Astrocyte (in vitro differentiated cells and primary cell): Measurements from ENCODE around the gene ATG14. TPM values are rescaled to one million over a fixed set of nuclear protein-coding genes. Genes with fewer than 3 reads are reported as not detected.
A peak's percentile ranks its signal among the peaks of the same experiment; 100 is the strongest.

ENCODE experiments used
- DNase-seq: peaks from one replicate; pipeline ENCODE4 v3.0.0-alpha.2; 2010; ENCODE audit warnings: low read depth
- FAIRE-seq: peaks from 2 replicates; lab custom pipeline; 2011; peaks lifted over from hg19 to GRCh38; lab: Jason Lieb, UNC
- H2AFZ ChIP-seq: 2 replicates; pipeline ENCODE4 v1.6.0; 2012; ENCODE audit warnings: low read depth, low read length, inconsistent platforms
- H3K27ac ChIP-seq: 2 replicates; pipeline ENCODE4 v1.5.1; 2011; ENCODE audit warnings: low read depth, low read length, inconsistent platforms
- H3K27me3 ChIP-seq: 2 replicates; pipeline ENCODE4 v1.6.0; 2011; ENCODE audit warnings: low read length, inconsistent platforms; ENCODE audit not compliant: insufficient read depth
- H3K36me3 ChIP-seq: 2 replicates; pipeline ENCODE4 v1.5.1; 2011; ENCODE audit warnings: low read length, inconsistent platforms; ENCODE audit not compliant: insufficient read depth
- H3K4me1 ChIP-seq: 2 replicates; pipeline ENCODE4 v1.5.1; 2011; ENCODE audit warnings: low read length, inconsistent platforms; ENCODE audit not compliant: insufficient read depth
- H3K4me2 ChIP-seq: 2 replicates; pipeline ENCODE4 v1.6.0; 2012; ENCODE audit warnings: low read length, inconsistent platforms
- H3K4me3 ChIP-seq: 2 replicates; pipeline ENCODE4 v1.5.1; 2011; ENCODE audit warnings: low read depth, mild to moderate bottlenecking, low read length, inconsistent platforms; ENCODE audit not compliant: insufficient read depth
- H3K79me2 ChIP-seq: 2 replicates; pipeline ENCODE4 v1.6.0; 2012; ENCODE audit warnings: mild to moderate bottlenecking, low read length, inconsistent platforms; ENCODE audit not compliant: insufficient read depth
- H3K9ac ChIP-seq: 2 replicates; pipeline ENCODE4 v1.6.0; 2012; ENCODE audit warnings: mild to moderate bottlenecking, low read length, inconsistent platforms
- H3K9me3 ChIP-seq: 2 replicates; pipeline ENCODE4 v1.5.1; 2012; ENCODE audit warnings: low read depth, mild to moderate bottlenecking, low read length, inconsistent platforms; ENCODE audit not compliant: insufficient read depth
- H4K20me1 ChIP-seq: 2 replicates; pipeline ENCODE4 v1.6.0; 2012; ENCODE audit warnings: low read length, inconsistent platforms; ENCODE audit not compliant: insufficient read depth
- H3K27ac Mint-ChIP-seq: one replicate; pipeline ENCODE4 v1.8.0; 2021; ENCODE audit warnings: mild to moderate bottlenecking, mixed read lengths; ENCODE audit not compliant: unreplicated experiment
- H3K27me3 Mint-ChIP-seq: one replicate; pipeline ENCODE4 v1.8.0; 2021; ENCODE audit warnings: low read depth, mixed read lengths; ENCODE audit not compliant: unreplicated experiment
- H3K36me3 Mint-ChIP-seq: one replicate; pipeline ENCODE4 v1.8.0; 2021; ENCODE audit warnings: low read depth, mixed read lengths; ENCODE audit not compliant: unreplicated experiment
- H3K4me1 Mint-ChIP-seq: one replicate; pipeline ENCODE4 v1.8.0; 2021; ENCODE audit warnings: low read depth, mixed read lengths; ENCODE audit not compliant: unreplicated experiment
- H3K4me3 Mint-ChIP-seq: one replicate; pipeline ENCODE4 v1.8.0; 2021; ENCODE audit warnings: mild to moderate bottlenecking, moderate library complexity, mixed read lengths; ENCODE audit not compliant: unreplicated experiment
- H3K9me3 Mint-ChIP-seq: one replicate; pipeline ENCODE4 v1.8.0; 2021; ENCODE audit warnings: mild to moderate bottlenecking, mixed read lengths; ENCODE audit not compliant: unreplicated experiment
- EZH2 ChIP-seq: IDR thresholded peaks from 2 replicates; pipeline ENCODE4 v1.6.1; 2012; ENCODE audit warnings: mild to moderate bottlenecking, low read length, inconsistent platforms; ENCODE audit not compliant: insufficient read depth
- total RNA-seq: library from RNA; stranded (reverse); gene quantifications from 2 replicates; pipeline ENCODE4 v1.2.1, GENCODE V29; 2021
- TF ChIP-seq, protein P1 (sequence below): IDR thresholded peaks from 2 replicates; pipeline ENCODE4 v1.5.1; 2011; ENCODE audit warnings: low read depth, mild to moderate bottlenecking, inconsistent platforms, low read length, moderate library complexity; ENCODE audit not compliant: insufficient read depth

Gene ATG14
- total RNA-seq, 1 donor from 2014 or later = 11.5 TPM

DNA sequence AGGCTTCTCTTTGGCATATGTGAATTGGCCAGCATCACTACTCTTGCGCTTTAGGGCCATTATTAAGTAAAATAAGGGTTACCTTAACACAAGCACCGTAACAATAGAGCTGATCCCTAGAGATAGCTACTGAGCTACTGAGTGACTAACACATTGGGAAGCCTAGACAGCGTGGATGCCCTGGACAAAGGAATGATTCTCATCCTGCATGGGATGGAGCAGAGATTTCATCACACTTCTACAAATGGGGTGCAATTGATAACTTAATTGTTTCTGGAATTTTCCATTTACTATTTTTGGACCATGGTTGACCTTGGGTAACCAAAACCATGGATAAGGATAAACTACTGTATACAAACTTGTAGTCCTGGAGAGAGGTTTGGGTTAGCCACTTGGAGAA, 83.3 kb downstream of the ATG14 start:
- Histone ChIP-seq H3K4me1 (no peaks in the 10 kb centered on the region), H4K20me1 (peaks cover 73% of the 10 kb centered on the region), H3K79me2 (peaks cover 56% of the 10 kb centered on the region), H3K27ac (no peak overlapping the region), H3K9me3 (no peaks in the 10 kb centered on the region), H2AFZ (no peak overlapping the region), H3K4me3 (no peak overlapping the region), H3K27me3 (no peaks in the 10 kb centered on the region), H3K4me2 (no peak overlapping the region), H3K9ac (no peak overlapping the region), H3K36me3 (no peaks in the 10 kb centered on the region)
- Mint-ChIP-seq H3K4me1 (peaks cover 21% of the 10 kb centered on the region), H3K36me3 (peaks cover 6% of the 10 kb centered on the region), H3K9me3 (no peaks in the 10 kb centered on the region), H3K27ac (no peak overlapping the region), H3K4me3 (no peak overlapping the region), H3K27me3 (no peaks in the 10 kb centered on the region)
- FAIRE-seq (no peak), DNase-seq (peak; percentile 39)
- no peak for TF ChIP-seq EZH2

DNA sequence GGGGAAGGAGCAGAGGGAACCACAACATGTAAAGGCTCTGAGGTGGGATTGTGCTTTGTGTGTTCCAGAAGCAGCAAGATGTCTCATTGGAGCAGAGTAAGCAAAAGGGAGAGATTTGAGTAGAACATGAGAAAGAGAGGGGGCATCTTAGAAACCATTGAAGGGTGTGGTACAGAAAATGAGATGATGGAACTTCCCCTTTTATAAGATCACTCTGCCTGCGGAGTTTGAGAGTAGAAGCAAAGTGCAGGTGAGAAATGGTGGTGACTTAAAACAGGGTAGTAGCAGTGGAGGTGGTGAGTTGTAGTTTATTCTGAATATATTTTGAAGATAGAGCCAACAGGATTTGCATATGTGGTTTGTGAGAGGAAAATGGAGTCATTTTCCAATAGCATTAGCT, 84.5 kb downstream of the ATG14 start:
- no peaks in the 10 kb centered on the region for H3K4me1 ChIP-seq
- H4K20me1 ChIP-seq = peaks cover 63% of the 10 kb centered on the region
- peaks cover 11% of the 10 kb centered on the region for H3K4me1 Mint-ChIP-seq
- H3K9me3 Mint-ChIP-seq = no peaks in the 10 kb centered on the region
- no peaks in the 10 kb centered on the region for H3K36me3 ChIP-seq
- no peak overlapping the region for H3K4me3 Mint-ChIP-seq
- TF ChIP-seq, protein P1, sequence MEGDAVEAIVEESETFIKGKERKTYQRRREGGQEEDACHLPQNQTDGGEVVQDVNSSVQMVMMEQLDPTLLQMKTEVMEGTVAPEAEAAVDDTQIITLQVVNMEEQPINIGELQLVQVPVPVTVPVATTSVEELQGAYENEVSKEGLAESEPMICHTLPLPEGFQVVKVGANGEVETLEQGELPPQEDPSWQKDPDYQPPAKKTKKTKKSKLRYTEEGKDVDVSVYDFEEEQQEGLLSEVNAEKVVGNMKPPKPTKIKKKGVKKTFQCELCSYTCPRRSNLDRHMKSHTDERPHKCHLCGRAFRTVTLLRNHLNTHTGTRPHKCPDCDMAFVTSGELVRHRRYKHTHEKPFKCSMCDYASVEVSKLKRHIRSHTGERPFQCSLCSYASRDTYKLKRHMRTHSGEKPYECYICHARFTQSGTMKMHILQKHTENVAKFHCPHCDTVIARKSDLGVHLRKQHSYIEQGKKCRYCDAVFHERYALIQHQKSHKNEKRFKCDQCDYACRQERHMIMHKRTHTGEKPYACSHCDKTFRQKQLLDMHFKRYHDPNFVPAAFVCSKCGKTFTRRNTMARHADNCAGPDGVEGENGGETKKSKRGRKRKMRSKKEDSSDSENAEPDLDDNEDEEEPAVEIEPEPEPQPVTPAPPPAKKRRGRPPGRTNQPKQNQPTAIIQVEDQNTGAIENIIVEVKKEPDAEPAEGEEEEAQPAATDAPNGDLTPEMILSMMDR = no peak
- no peak for TF ChIP-seq EZH2
- H3K36me3 Mint-ChIP-seq = peaks cover 6% of the 10 kb centered on the region
- H3K9ac ChIP-seq = no peak overlapping the region
- no peaks in the 10 kb centered on the region for H3K9me3 ChIP-seq
- H3K27me3 ChIP-seq = no peaks in the 10 kb centered on the region
- no peak overlapping the region for H2AFZ ChIP-seq
- H3K4me3 ChIP-seq = no peak overlapping the region
- no peak for DNase-seq
- H3K79me2 ChIP-seq = peaks cover 49% of the 10 kb centered on the region
- no peak overlapping the region for H3K27ac ChIP-seq
- FAIRE-seq = no peak
- H3K4me2 ChIP-seq = no peak overlapping the region
- H3K27me3 Mint-ChIP-seq = no peaks in the 10 kb centered on the region
- H3K27ac Mint-ChIP-seq = no peak overlapping the region

DNA sequence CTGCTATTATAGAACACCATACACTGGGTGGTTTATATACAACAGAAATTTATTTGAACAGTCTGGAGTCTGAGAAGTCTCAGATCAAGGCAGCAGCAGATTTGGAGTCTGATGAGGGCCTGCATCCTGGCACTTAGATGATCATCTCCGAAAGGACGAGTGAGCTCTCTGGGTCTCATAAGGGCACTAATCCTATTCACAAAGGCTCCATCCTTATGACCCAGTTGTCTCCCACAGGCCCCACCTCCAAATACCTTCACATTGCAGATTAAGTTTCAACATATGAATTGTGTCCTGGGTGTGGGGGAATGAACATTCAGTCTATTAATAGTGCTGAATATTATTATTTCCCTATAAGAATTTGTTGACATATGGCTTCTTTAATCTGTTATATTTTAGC, 86.8 kb downstream of the ATG14 start:
- Histone ChIP-seq H3K4me1 (no peaks in the 10 kb centered on the region), H3K9me3 (no peaks in the 10 kb centered on the region), H4K20me1 (peaks cover 58% of the 10 kb centered on the region), H3K36me3 (peaks cover 2% of the 10 kb centered on the region), H3K4me2 (no peak overlapping the region), H3K27ac (no peak overlapping the region), H2AFZ (no peak overlapping the region), H3K79me2 (peaks cover 41% of the 10 kb centered on the region), H3K27me3 (no peaks in the 10 kb centered on the region), H3K9ac (no peak overlapping the region), H3K4me3 (no peak overlapping the region)
- no peaks in the 10 kb centered on the region for H3K9me3 Mint-ChIP-seq
- H3K4me1 Mint-ChIP-seq = peaks cover 11% of the 10 kb centered on the region
- TF ChIP-seq EZH2 = no peak
- TF ChIP-seq, protein P1 = no peak
- peaks cover 6% of the 10 kb centered on the region for H3K36me3 Mint-ChIP-seq
- H3K27ac Mint-ChIP-seq = no peak overlapping the region
- no peaks in the 10 kb centered on the region for H3K27me3 Mint-ChIP-seq
- DNase-seq (no peak), FAIRE-seq (no peak)
- H3K4me3 Mint-ChIP-seq = no peak overlapping the region
